Stimulated activated CD8-positive, alpha-beta memory T cell treated with anti-CD3 and anti-CD28 coated beads, Interleukin-4, amount 100 ng/mL, for 24 hours (primary cell): ENCODE results near the gene LRFN3.
"Not testable (repeated sequence)": the region's sequence is repeated elsewhere in the genome, so short reads cannot be mapped to it uniquely, and the experiment has no call there.

Experiments used
- DNase-seq: peaks from one replicate; pipeline ENCODE4 v3.0.0-alpha.2; 2020; ENCODE audit warnings: low read depth

LRFN3 gene

DNA sequence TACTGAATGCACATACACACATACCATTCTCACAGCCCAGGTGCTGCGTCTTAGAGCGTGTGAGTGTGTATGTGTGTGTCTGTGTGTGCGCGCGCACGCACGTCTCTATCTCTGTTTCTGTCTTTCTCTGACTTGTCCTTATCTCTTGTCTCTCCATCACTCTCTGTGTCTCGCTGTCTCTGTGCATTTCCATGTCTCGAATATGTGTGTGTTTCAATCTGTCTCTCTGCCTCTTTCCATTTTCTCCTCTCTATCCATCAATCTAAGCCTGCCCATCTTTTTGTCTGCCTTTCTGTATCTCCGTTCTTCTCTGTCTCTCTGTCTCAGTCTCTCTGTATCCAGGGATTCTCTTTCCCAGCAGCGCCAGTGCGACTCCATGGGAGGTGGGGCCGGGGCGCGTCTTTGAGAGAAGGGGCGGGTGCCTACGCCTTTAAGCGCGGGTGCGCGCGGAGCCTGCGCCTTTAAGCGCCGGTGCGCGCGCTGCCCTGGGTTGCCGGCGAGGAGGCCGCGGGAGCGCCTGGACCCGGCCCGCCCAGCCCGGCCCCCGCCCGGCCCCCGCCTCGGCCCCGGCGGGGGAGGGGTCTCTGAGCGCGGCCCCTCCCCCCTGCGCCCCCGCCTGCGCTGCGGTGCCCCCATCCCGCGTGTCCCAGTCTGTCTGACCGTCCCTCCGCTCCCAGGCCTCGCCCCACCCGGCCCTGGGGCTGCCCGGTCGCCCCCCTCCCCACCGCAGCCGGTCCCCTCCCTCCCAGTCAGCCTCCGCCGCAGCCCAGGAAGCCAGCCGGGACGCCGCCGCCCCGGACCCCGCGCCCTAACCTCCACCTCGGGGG, at the start of gene LRFN3:
Gene LRFN3, plus strand, starts transcription at position 464 of the 827 bp plus-strand sequence. CDS start 3,052 bp downstream, outside the sequence.
- peak; percentile 53 for DNase-seq

DNA sequence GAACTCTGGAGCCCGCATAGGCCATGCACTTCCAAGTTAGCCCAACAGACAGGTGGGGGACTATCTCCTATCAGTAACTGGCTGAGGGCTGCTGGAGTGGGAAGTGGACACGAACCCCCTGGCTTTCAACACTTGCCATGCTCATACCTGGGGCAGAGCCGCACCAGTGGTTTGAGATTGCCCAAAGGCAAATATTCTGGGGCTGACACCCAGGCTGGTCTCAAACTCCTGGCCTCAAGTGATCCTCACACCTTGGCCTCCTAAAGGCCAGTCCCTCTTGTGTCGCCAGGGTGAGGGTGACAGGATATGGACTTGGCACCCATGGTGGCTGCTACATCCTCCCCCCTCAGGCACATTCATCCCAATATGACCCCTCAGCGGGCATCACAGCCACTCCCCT, 49.0 kb upstream of the LRFN3 start:
- no peak for DNase-seq

GRCh38 chr19:35888398-35888797, 47.8 kb upstream of the LRFN3 start:
- no peak for DNase-seq

- DNase-seq = no peak
These were observed 46.6 kb upstream of the LRFN3 start for GRCh38 chr19:35889370-35890112.

DNA sequence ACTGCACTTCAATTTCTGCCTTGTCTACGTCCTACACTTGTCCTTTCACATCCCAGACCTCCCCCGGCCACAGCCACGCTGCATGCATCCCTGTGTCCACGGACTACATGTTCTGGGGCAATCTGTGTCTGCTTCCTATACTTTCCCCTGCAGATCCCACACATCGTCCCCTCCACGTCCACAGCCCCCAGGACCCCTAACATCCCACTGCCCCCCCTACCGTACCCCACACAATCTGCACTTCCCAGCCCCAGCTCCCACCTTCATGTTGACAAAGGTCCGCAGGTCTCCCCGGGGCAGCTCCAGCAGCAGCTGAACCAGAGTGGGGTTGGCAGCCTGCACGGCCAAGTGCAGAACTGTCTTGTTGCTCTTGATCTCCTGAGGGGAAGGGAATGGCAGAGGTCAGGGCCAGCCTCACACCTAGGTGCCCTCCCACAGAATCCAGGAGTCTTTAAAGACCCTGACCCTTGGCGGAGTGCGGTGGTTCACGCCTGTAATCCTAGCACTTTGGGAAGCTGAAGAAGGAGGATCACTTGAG, 46.0 kb upstream of the LRFN3 start:
- DNase-seq = no peak

GRCh38 chr19:35891819-35892218, 44.4 kb upstream of the LRFN3 start:
- DNase-seq = not testable (repeated sequence)

DNA sequence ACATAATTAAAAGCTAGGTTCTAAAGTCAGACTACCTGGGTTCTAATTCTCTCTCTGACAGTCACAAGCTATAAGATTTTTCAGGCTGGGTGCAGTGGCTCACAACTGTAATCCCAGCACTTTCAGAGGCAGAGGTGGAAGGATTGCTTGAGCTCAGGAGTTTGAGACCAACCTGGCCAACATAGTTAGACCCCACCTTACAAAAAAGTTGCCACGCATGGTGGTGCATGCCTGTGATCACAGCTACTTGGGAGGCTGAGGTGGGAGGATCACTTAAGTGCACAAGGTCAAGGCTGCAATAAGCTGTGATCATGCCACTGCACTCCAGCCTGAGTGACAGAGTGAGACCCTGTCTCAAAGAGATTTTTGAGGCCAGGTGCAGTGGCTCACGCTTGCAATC, 41.8 kb upstream of the LRFN3 start:
- DNase-seq = no peak

GRCh38 chr19:35895911-35896642, 40.1 kb upstream of the LRFN3 start:
- DNase-seq = no peak

DNA sequence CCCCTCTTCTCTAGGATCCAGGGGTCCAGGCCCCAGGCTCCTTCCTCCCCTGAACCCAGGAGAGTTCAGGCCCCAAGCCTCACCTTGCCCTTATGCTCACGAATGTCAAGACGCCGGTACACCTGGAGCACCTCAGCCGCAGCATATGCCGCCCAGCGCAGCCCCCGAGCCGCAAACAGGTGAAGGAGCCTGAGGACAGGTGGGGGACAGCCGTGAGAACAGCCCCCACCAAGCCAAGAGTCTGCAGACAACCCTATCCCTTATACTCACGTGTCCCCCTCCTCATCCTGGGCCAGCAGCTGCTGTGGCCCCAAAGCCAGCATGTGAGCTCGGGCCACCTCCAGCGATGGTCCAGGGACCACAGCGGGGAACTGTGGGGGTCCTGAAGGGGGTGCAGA, 39.5 kb upstream of the LRFN3 start:
- DNase-seq = no peak

GRCh38 chr19:35897706-35898451, 38.3 kb upstream of the LRFN3 start:
- no peak for DNase-seq

- no peak for DNase-seq
These were observed 37.7 kb upstream of the LRFN3 start for GRCh38 chr19:35898499-35898809.

DNA sequence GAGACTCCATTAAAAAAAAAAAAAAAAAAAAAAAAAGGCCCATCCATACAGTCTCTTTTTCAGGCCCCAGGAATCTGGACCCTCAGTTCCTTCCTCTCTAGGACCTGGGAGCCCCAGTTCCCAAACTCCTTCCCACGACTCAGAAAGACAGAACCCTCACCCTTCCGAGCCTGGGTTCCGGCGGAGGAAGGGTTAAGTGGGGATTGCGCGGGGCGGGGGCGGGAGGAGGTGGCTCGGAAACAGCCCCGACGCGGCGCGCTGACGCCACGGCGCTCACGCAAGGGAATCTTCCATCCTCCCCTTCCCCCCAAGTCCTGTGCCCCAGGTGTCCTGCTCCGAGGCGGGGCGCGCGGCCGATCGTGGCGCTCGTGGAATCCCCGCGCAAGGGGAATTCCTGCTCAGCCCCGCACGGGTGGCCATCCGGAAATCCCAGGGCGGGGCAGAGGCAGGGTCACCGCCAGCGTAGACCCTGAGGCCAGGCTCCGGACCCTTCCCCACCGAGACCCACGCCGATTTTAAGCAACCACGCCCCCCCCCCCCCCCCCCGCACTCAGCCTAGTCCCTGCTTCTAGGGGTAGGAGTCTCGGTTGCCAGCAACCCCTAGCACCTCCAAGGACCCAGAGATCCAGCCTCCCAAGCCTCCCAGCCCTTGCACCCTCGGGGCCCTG, 36.5 kb upstream of the LRFN3 start:
- DNase-seq = peak; percentile 84

GRCh38 chr19:35901055-35901644, 35.0 kb upstream of the LRFN3 start:
- DNase-seq = no peak

DNA sequence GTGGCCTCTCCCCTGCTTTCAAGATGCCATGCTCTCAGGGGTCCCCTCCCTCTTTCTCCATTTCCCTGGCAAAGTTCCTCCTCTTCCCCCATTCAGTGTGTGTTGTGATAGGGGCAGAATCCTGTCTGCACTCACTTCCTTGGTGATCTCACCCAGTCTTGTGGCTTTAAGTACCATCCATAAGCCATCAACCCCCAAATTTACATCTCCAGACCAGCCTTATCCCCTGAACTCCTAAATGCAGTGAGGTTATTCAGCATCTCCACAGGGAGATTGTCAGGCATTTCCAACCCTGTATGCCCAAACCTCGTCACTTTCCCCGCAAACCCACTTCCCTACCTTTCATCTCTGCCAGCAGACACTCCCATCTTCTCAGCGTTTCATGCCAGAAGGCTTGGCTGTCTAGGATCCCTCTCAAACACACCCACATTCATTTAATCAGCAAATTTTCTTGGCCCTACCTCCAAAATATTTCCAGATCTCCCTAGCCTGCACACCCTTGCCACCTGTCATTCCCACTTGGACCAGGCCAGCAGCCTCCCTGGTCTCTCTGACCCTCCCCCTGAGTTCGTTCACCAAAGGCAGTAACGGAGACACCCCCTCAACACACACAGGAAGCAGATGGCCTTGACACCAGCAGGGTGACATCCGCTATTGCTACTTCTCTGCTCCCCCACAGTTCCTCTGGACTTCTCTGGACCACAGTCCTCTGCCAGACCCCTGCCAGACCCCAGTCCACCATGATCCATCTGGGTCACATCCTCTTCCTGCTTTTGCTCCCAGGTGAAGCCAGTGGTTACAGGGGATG, 34.1 kb upstream of the LRFN3 start, which contains the start of gene HCST:
Gene HCST, plus strand, starts transcription at position 676 of the 808 bp plus-strand sequence. Its CDS starts 65 bp downstream, at position 741.
- no peak for DNase-seq

DNA sequence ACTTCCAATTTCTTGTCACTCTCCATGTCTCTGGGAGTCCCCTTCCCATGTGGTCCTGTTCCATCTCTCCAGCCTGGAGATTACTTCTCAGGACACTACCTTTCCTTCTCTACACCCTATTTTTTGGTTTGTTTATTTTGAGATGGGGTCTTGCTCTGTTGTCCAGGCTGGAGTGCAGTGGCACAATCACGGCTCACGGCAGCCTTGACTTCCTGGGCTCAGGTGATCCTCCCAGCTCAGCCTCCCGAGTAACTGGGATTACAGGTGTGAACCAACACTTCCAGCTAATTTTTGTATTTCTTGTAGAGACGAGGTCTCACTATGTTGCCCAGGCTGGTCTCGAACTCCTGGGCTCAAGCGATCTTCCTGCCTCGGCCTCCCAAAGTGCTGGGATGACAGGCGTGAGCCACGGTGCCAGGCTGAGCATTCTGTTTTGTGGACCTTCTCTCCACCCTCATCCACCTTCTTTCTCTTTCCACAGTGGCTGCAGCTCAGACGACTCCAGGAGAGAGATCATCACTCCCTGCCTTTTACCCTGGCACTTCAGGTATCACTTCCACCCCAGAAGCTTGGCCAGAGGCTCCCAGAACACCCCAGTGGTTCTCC, 33.2 kb upstream of the LRFN3 start:
- DNase-seq = no peak

- peak; percentile 78 for DNase-seq
These were observed 32.5 kb upstream of the LRFN3 start for GRCh38 chr19:35903550-35904179.

DNA sequence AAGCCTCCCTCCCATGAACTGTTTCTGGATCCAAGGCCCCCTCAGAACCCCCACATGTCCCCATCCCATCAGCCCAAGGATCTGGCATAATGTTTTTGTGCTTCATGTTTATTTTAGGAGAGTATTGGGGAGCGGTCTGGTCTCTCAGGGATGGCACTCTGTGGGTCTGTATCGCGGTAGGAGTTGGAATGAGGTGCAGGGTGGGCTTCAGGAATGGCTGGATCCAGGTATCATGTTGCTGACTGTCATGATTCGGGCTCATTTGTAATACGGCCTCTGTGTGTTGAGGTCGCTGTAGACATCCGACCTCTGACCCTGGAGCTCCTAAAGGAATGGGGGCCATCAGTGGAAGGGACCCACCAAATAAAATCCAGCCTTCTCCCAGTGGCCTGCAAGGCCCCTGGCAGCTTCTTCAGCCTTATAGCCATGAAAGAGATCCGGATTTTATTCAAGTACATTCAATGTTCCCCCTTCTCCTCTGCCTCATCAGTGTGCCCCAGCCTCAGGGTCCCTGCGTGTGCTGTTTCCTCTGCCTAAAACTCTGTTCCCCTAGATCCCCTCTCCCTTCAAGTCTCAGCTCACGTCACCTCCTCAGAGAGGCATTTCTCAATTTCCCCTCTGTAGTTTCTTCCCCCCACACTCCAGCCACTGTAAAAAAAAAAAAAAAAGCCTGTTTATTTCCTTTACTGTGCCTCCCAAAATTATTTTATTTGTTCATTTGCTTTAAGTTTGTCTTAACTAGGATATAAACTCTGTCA, 31.7 kb upstream of the LRFN3 start:
- DNase-seq = no peak

DNA sequence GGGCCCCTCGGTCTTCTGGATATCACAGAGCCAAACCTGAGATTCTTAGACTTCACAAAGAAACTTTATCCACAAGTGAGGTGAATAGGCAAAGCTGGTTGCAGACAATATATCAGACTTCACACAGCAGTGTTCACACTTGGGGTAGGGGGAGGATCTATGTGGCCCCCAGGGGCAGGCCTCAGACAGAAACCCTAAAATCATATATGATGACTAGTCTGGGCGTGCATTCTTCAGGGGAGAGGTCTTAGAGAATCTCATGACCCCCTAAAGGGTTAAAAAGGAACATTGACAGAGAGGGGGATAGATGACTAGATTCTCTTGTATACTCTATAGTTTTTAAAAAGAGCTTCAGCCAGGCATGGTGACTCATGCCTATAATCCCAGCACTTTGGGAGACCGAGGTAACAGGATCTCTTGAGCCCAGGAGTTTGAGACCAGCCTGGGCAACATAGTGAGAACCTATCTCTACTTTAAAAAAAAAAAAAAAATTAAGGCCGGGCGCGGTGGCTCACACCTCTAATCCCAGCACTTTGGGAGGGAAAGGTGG, 30.9 kb upstream of the LRFN3 start:
- DNase-seq = no peak
